PC-9 (cell line): ENCODE results near the gene MYB.

Experiments used
- CTCF ChIP-seq: fragments of 200-600 bp; sonication (generic); conservative IDR thresholded peaks from 2 replicates; pipeline ENCODE4 v1.6.1; 2017; ENCODE audit warnings: mixed run types, antibody characterized with exemption, mild to moderate bottlenecking, moderate library complexity
- EZH2 ChIP-seq: fragments of 200-600 bp; sonication (generic); IDR thresholded peaks from 2 replicates; pipeline ENCODE4 v1.8.0; 2017; ENCODE audit warnings: antibody characterized with exemption, low read depth

GRCh38 chr6:135141728-135142127 is 39.4 kb upstream of the MYB start:
- no peak for TF ChIP-seq CTCF
- no peak for TF ChIP-seq EZH2
